GM12878 (cell line): ENCODE measurements around the gene CGN. TPM values are rescaled to one million over a fixed set of nuclear protein-coding genes. Genes with fewer than 3 reads are reported as not detected.

Source experiments
- ATAC-seq: fragments of 200-7000 bp; cut with Tn5 transposase; 3 replicates; pipeline ENCODE4 v1.9.1; 2020; ENCODE audit warnings: mild to moderate bottlenecking, moderate library complexity
- BruUV-seq: library from RNA; stranded (reverse); fragments of 400-500 nt; replicated peaks from 2 replicates; lab custom pipeline; 2021; lab: Mats Ljungman, UMichigan
- CTCF ChIA-PET: fragments of 300-600 bp; sonication (Branson Sonifier 250); formaldehyde crosslinking; extraction: SDS; loops from one replicate; lab custom pipeline; 2021; ENCODE audit warnings: inconsistent platforms; lab: Yijun Ruan, JAX
- POLR2A ChIA-PET: fragments of 350-600 bp; formaldehyde crosslinking; extraction: SDS; loops from one replicate; lab custom pipeline; 2021; ENCODE audit warnings: inconsistent platforms; lab: Charles Lee
- RAD21 ChIA-PET: fragments of 300-600 bp; sonication (Branson Sonifier 250); formaldehyde crosslinking; loops from one replicate; lab custom pipeline; 2023; ENCODE audit warnings: antibody characterized with exemption; ENCODE audit not compliant: unreplicated experiment; lab: Charles Lee
- SMC1A ChIA-PET: fragments of 300-600 bp; sonication (Branson Sonifier 250); formaldehyde crosslinking; loops from one replicate; lab custom pipeline; 2023; ENCODE audit not compliant: unreplicated experiment, uncharacterized antibody; lab: Charles Lee
- DNase-seq: peaks from one replicate; pipeline ENCODE4 v3.0.0-alpha.2; 2011; ENCODE audit warnings: low read depth, low spot score
- FAIRE-seq: peaks from 3 replicates; lab custom pipeline; 2011; peaks lifted over from hg19 to GRCh38; lab: Jason Lieb, UNC
- H2AFZ ChIP-seq: 2 replicates; pipeline ENCODE4 v1.6.0; 2011; ENCODE audit warnings: low read depth, low read length, control low read depth; ENCODE audit not compliant: control insufficient read depth
- H3K27ac ChIP-seq: 2 replicates; pipeline ENCODE4 v1.5.1; 2011; ENCODE audit warnings: control low read depth; ENCODE audit not compliant: control insufficient read depth, insufficient read depth
- H3K27me3 ChIP-seq, 2 experiments: replicated peaks in 1 of 2; 2 replicates each; pipeline versions ENCODE4 v1.6.0 to v1.6.1; 2011; ENCODE audit warnings: low read length in 1 of 2; ENCODE audit not compliant: control insufficient read depth in 2 of 2, insufficient read depth in 2 of 2
- H3K36me3 ChIP-seq, 2 experiments: 2 replicates each; pipeline ENCODE4 v1.5.1; 2011; ENCODE audit warnings: low read length in 1 of 2; ENCODE audit not compliant: control insufficient read depth in 2 of 2, insufficient read depth in 2 of 2
- H3K4me1 ChIP-seq: 2 replicates; pipeline ENCODE4 v1.6.1; 2011; ENCODE audit warnings: mild to moderate bottlenecking, low read length, moderate library complexity, mixed read lengths; ENCODE audit not compliant: control insufficient read depth, insufficient read depth
- H3K4me2 ChIP-seq: 2 replicates; pipeline ENCODE4 v1.6.0; 2011; ENCODE audit warnings: control low read depth; ENCODE audit not compliant: control insufficient read depth, insufficient read depth
- H3K4me3 ChIP-seq: fragments of 200-600 bp; sonication (generic); 2 replicates; pipeline ENCODE4 v1.5.1; 2016
- H3K79me2 ChIP-seq: 2 replicates; pipeline ENCODE4 v1.6.0; 2011; ENCODE audit warnings: low read length; ENCODE audit not compliant: control insufficient read depth, insufficient read depth
- H3K9ac ChIP-seq: 2 replicates; pipeline ENCODE4 v1.8.0; 2011; ENCODE audit warnings: low read length, control low read depth, mixed read lengths; ENCODE audit not compliant: control insufficient read depth, insufficient read depth
- H3K9me3 ChIP-seq: replicated peaks from 3 replicates; pipeline ENCODE4 v1.5.1; 2011; ENCODE audit warnings: mild to moderate bottlenecking, low read length; ENCODE audit not compliant: control insufficient read depth, insufficient read depth
- H4K20me1 ChIP-seq: 2 replicates; pipeline ENCODE4 v1.6.0; 2011; ENCODE audit not compliant: control insufficient read depth, insufficient read depth
- ASH2L ChIP-seq: fragments of 300-600, 200-600 bp; sonication (generic); IDR thresholded peaks from 2 replicates; pipeline ENCODE4 v1.6.1; 2017; ENCODE audit warnings: low read depth, mild to moderate bottlenecking, borderline replicate concordance
- BCL3 ChIP-seq: IDR thresholded peaks from 2 replicates; pipeline ENCODE4 v1.6.1; 2011; ENCODE audit warnings: borderline replicate concordance, low read depth, mild to moderate bottlenecking, moderate library complexity, low read length; ENCODE audit not compliant: insufficient read depth, poor library complexity, severe bottlenecking
- CHD1 ChIP-seq: IDR thresholded peaks from 2 replicates; pipeline ENCODE4 v1.6.1; 2012; ENCODE audit warnings: low read depth, low read length, improper control_type of control experiment
- ESRRA ChIP-seq: IDR thresholded peaks from 2 replicates; pipeline ENCODE4 v1.6.1; 2012; ENCODE audit warnings: mild to moderate bottlenecking, low read length, improper control_type of control experiment
- ETV6 ChIP-seq, 2 experiments: fragments of 450-650 bp in 1 of 2; IDR thresholded peaks in 1 of 2; conservative IDR thresholded peaks in 1 of 2; 2 replicates each; pipeline ENCODE4 v1.6.1; 2014; ENCODE audit warnings: antibody characterized with exemption in 1 of 2, borderline replicate concordance in 1 of 2, low read depth in 1 of 2, mild to moderate bottlenecking in 1 of 2, moderate library complexity in 1 of 2
- NR2F1 ChIP-seq: fragments of 450-650 bp; conservative IDR thresholded peaks from 2 replicates; pipeline ENCODE4 v1.6.1; 2017; ENCODE audit warnings: mild to moderate bottlenecking
- POLR2AphosphoS5 ChIP-seq: IDR thresholded peaks from 2 replicates; pipeline ENCODE4 v1.6.1; 2011; ENCODE audit warnings: mild to moderate bottlenecking, low read length, inconsistent platforms
- RUNX3 ChIP-seq: IDR thresholded peaks from 2 replicates; pipeline ENCODE4 v1.6.1; 2012; ENCODE audit warnings: low read length, inconsistent platforms
- SUZ12 ChIP-seq: fragments of 200-600 bp; sonication (generic); IDR thresholded peaks from one replicate; pipeline ENCODE4 v1.6.1; 2018; ENCODE audit warnings: antibody characterized with exemption, mild to moderate bottlenecking; ENCODE audit not compliant: unreplicated experiment
- TCF3 ChIP-seq: IDR thresholded peaks from 2 replicates; pipeline ENCODE4 v1.6.1; 2012; ENCODE audit warnings: low read depth, mild to moderate bottlenecking, low read length, borderline replicate concordance; ENCODE audit not compliant: insufficient read depth
- USF2 ChIP-seq: IDR thresholded peaks from 2 replicates; pipeline ENCODE4 v1.6.1; 2011; ENCODE audit warnings: low read depth, low read length, improper control_type of control experiment, borderline replicate concordance
- WGBS: methylation state at CpG from one replicate; pipeline ENCODE4 v1.1.6; 2016; ENCODE audit warnings: low lambda C conversion rate; ENCODE audit not compliant: insufficient replicate concordance, insufficient coverage; ENCODE audit errors: missing lambda C conversion rate; 5-methylcytosine and 5-hydroxymethylcytosine counted together
- in situ Hi-C: fragments of 300-500 bp; cut with MboI; formaldehyde crosslinking; loops from 9 replicates; pipeline ENCODE4 v1.14.3; 2018; ENCODE audit warnings: mixed read lengths
- intact Hi-C: fragments of 100-400 bp; cut with micrococcal nuclease; formaldehyde crosslinking; loops from one replicate; pipeline ENCODE4 v1.14.2; 2022; ENCODE audit not compliant: unreplicated experiment
- polyA plus RNA-seq, 11 experiments: library from polyadenylated mRNA; depleted of rRNA in 4 of 11; unstranded in 6 of 11; stranded (reverse) in 5 of 11; fragments of >200 nt; fragmentation: Nextera tagmentation in 4 of 11; fragmentation: Illumina TruSeq in 1 of 11; extraction: Ambion mirVana in 4 of 11; extraction: Trizol in 1 of 11; gene quantifications; 1 replicate in 1 of 11; 2 replicates in 10 of 11; pipeline versions ENCODE4 v1.2.1 to v1.2.3, GENCODE V29; 2011 to 2016; ENCODE audit warnings: inconsistent platforms in 2 of 11, missing spikeins in 2 of 11, low read depth in 1 of 11
- total RNA-seq, 4 experiments: library from RNA; depleted of rRNA in 3 of 4; stranded (reverse); fragments of >200 nt in 3 of 4; fragmentation: Illumina TruSeq in 1 of 4; extraction: Trizol in 1 of 4; gene quantifications; 2 replicates each; pipeline versions ENCODE4 v1.2.1 to v1.2.3, GENCODE V29; 2013 to 2021
- TF ChIP-seq, protein P1 (sequence below): fragments of 450-650 bp; IDR thresholded peaks from 2 replicates; pipeline ENCODE4 v1.6.1; 2018; ENCODE audit warnings: mild to moderate bottlenecking, low read depth, moderate library complexity; ENCODE audit not compliant: partially characterized antibody

CGN gene
- total and polyA plus RNA-seq, 10 of the 15 experiments (the other 5 are each of a cell fraction or from before 2014, with no cell fraction given) = 0.11 to 6.5 (median 3.4) TPM

DNA sequence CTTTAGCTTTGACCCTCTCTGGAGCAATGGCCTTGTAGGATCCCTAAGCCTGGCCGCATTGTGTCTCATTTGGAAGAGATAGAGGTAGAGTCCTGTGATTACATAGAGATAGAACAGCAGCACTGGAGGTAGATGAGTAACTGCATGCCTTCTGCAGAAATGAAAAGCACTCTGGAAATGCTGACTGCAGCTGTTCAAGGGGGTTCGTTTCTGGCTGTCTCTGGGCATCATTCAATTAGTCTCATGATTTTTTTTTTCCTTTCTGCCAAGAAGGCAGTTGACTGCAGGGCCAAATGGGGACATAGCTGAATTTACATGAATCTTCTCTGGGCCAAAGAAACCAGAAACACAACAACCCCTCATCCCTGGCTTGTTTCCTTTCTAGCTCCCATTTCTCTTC lies 72.6 kb downstream of the CGN start:
- Histone ChIP-seq H3K4me1 (no peaks in the 10 kb centered on the region), H4K20me1 (no peaks in the 10 kb centered on the region), H3K9me3 (no peaks in the 10 kb centered on the region), H3K79me2 (no peaks in the 10 kb centered on the region), H3K36me3 (no peaks in the 10 kb centered on the region), H3K4me2 (no peak overlapping the region), H3K27ac (no peak overlapping the region), H3K9ac (no peak overlapping the region), H3K4me3 (no peak overlapping the region), H2AFZ (no peak overlapping the region), H3K27me3 (no peaks in the 10 kb centered on the region; a peak in 1 of 4 replicates)
- FAIRE-seq (no peak), DNase-seq (no peak), ATAC-seq (no peak)
- 13% methylated on average over 2 of the region's 2 CpGs for WGBS
- CTCF ChIA-PET = interaction anchor here (1.4 kb wide), 1 partner anchor 10 kb away, joined by 5 read pairs; no protein-coding TSS in a partner anchor
- SMC1A ChIA-PET = interaction anchor here (1.1 kb wide), 1 partner anchor 14 kb away, joined by 3 read pairs; no protein-coding TSS in a partner anchor
- intact Hi-C loops (no loop called here), in situ Hi-C loops (no loop called here)
- POLR2A ChIA-PET = no interaction called here
- TF ChIP-seq ETV6 (conservative IDR thresholded peaks at IDR 0.05 in 1 of 2, IDR thresholded peaks at IDR 0.05 in 1 of 2; ENCODE audit: borderline replicate concordance in 1 of 2, low read depth in 1 of 2) = no peak
- TF ChIP-seq, protein P1, sequence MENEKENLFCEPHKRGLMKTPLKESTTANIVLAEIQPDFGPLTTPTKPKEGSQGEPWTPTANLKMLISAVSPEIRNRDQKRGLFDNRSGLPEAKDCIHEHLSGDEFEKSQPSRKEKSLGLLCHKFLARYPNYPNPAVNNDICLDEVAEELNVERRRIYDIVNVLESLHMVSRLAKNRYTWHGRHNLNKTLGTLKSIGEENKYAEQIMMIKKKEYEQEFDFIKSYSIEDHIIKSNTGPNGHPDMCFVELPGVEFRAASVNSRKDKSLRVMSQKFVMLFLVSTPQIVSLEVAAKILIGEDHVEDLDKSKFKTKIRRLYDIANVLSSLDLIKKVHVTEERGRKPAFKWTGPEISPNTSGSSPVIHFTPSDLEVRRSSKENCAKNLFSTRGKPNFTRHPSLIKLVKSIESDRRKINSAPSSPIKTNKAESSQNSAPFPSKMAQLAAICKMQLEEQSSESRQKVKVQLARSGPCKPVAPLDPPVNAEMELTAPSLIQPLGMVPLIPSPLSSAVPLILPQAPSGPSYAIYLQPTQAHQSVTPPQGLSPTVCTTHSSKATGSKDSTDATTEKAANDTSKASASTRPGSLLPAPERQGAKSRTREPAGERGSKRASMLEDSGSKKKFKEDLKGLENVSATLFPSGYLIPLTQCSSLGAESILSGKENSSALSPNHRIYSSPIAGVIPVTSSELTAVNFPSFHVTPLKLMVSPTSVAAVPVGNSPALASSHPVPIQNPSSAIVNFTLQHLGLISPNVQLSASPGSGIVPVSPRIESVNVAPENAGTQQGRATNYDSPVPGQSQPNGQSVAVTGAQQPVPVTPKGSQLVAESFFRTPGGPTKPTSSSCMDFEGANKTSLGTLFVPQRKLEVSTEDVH = no peak
- no TSS peak for BruUV-seq
- RAD21 ChIA-PET = no interaction called here

DNA sequence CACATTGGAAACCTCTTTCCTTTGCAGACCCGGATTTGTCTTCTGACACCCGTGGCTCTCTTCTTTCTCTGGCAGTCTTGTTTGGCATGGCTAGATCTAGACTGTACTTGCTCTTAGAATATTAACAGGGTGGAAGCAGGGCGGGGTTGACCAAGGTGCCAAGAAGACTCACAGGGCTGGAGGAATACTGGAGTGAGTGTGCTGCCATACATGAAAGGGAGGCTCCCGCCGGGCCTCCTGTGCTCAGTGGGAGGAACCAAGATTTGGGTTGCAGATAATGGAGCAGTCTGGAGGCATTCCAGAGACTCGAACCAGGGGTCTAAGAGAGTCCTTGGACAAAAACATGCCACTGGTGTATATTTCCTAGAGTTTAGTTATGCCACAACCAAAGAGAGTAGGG lies 73.1 kb downstream of the CGN start:
- H4K20me1 ChIP-seq = no peaks in the 10 kb centered on the region
- ChIA-PET POLR2A (no interaction called here), SMC1A (interaction anchor here (1.1 kb wide), 1 partner anchor 13 kb away, joined by 3 read pairs; no protein-coding TSS in a partner anchor), CTCF (interaction anchor here (1.4 kb wide), 1 partner anchor 10 kb away, joined by 5 read pairs; no protein-coding TSS in a partner anchor), RAD21 (no interaction called here)
- no peak overlapping the region for H3K27ac ChIP-seq
- intact Hi-C loops = no loop called here
- in situ Hi-C loops = no loop called here
- no peaks in the 10 kb centered on the region for H3K79me2 ChIP-seq
- TF ChIP-seq TCF3 = no peak
- no peak for TF ChIP-seq ESRRA
- no peak for TF ChIP-seq BCL3
- no peak for TF ChIP-seq RUNX3
- no peak for TF ChIP-seq ASH2L
- TF ChIP-seq CHD1 = no peak
- TF ChIP-seq NR2F1 = no peak
- TF ChIP-seq POLR2AphosphoS5 = no peak
- TF ChIP-seq SUZ12 = no peak
- TF ChIP-seq USF2 = no peak
- no peak for DNase-seq
- no TSS peak for BruUV-seq
- no peaks in the 10 kb centered on the region for H3K36me3 ChIP-seq
- no peak overlapping the region for H3K4me2 ChIP-seq
- no peak for ATAC-seq
- H3K9me3 ChIP-seq = no peaks in the 10 kb centered on the region
- H3K4me1 ChIP-seq = no peaks in the 10 kb centered on the region
- no peak for FAIRE-seq
- WGBS = 51% methylated on average over 6 of the region's 6 CpGs
- H2AFZ ChIP-seq = no peak overlapping the region
- H3K27me3 ChIP-seq = no peaks in the 10 kb centered on the region; a peak in 1 of 4 replicates
- H3K9ac ChIP-seq = no peak overlapping the region
- no peak overlapping the region for H3K4me3 ChIP-seq
